ENCODE data around the gene ROCK1.

- TF ChIP-seq, protein P1, sequence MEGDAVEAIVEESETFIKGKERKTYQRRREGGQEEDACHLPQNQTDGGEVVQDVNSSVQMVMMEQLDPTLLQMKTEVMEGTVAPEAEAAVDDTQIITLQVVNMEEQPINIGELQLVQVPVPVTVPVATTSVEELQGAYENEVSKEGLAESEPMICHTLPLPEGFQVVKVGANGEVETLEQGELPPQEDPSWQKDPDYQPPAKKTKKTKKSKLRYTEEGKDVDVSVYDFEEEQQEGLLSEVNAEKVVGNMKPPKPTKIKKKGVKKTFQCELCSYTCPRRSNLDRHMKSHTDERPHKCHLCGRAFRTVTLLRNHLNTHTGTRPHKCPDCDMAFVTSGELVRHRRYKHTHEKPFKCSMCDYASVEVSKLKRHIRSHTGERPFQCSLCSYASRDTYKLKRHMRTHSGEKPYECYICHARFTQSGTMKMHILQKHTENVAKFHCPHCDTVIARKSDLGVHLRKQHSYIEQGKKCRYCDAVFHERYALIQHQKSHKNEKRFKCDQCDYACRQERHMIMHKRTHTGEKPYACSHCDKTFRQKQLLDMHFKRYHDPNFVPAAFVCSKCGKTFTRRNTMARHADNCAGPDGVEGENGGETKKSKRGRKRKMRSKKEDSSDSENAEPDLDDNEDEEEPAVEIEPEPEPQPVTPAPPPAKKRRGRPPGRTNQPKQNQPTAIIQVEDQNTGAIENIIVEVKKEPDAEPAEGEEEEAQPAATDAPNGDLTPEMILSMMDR (IDR thresholded peaks at IDR 0.05) = no peak
- TF ChIP-seq, protein P2, sequence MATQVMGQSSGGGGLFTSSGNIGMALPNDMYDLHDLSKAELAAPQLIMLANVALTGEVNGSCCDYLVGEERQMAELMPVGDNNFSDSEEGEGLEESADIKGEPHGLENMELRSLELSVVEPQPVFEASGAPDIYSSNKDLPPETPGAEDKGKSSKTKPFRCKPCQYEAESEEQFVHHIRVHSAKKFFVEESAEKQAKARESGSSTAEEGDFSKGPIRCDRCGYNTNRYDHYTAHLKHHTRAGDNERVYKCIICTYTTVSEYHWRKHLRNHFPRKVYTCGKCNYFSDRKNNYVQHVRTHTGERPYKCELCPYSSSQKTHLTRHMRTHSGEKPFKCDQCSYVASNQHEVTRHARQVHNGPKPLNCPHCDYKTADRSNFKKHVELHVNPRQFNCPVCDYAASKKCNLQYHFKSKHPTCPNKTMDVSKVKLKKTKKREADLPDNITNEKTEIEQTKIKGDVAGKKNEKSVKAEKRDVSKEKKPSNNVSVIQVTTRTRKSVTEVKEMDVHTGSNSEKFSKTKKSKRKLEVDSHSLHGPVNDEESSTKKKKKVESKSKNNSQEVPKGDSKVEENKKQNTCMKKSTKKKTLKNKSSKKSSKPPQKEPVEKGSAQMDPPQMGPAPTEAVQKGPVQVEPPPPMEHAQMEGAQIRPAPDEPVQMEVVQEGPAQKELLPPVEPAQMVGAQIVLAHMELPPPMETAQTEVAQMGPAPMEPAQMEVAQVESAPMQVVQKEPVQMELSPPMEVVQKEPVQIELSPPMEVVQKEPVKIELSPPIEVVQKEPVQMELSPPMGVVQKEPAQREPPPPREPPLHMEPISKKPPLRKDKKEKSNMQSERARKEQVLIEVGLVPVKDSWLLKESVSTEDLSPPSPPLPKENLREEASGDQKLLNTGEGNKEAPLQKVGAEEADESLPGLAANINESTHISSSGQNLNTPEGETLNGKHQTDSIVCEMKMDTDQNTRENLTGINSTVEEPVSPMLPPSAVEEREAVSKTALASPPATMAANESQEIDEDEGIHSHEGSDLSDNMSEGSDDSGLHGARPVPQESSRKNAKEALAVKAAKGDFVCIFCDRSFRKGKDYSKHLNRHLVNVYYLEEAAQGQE (IDR thresholded peaks at IDR 0.05; ENCODE audit: insufficient read depth in 1 of 2, low read depth in 2 of 2, low read length in 1 of 2) = no peak
- TF ChIP-seq SIN3A (IDR thresholded peaks at IDR 0.05; ENCODE audit: borderline replicate concordance, insufficient read depth, low read depth, low read length) (no peak), POLR2AphosphoS5 (IDR thresholded peaks at IDR 0.05; ENCODE audit: low read depth, low read length) (no peak), TCF7L2 (IDR thresholded peaks at IDR 0.05; ENCODE audit: low read depth, low read length) (no peak)
Observed at GRCh38 chr18:21081426-21081825, 30.2 kb downstream of the ROCK1 start.

All from Panc1 (cell line).